Measurements from ENCODE around the gene DTNB.

DTNB gene

GRCh38 chr2:25521126-25521525 is 152.3 kb downstream of the DTNB start:
- H3K4me3 ChIP-seq (ENCODE audit: low read length), result no peak overlapping the region
- TF ChIP-seq ZNF274 (IDR thresholded peaks at IDR 0.05; ENCODE audit: low read depth, low read length), result no peak

- no peak for TF ChIP-seq ZNF274 (IDR thresholded peaks at IDR 0.05; ENCODE audit: low read depth, low read length)
- H3K4me3 ChIP-seq (ENCODE audit: low read length), result no peak overlapping the region
These were observed 155.7 kb downstream of the DTNB start for GRCh38 chr2:25517701-25518100.

DNA sequence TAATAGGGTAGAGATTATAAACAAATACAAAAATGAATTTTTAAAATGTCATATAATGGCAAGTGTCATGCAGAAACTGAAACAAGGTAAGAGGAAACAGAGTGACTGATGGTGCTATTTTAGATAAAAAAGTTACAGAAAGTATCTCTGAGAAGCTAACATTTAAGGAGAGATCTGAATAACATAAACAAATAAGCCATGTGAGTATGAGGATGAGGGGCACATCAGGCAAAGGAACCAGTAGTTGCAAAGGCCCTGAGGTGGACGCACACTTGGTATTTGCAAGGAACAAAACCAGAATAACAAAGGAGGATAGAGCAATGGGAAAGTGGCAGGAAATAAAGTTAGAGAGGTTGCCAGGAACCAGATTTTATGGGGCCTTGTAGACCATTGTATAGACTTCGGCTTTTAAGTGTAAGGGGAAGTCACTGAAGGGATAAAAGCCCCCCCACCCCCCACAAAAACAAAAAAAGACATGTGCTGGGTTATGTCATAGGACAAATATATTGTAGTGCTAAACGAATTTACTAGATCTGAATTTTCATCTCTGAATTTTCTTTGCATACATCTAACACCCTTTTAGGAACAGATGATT is 159.2 kb downstream of the DTNB start:
- H3K4me3 ChIP-seq (ENCODE audit: low read length), result peak overlapping the region; percentile 35; the same call in 1 of the 2 replicates
- TF ChIP-seq ZNF274 (IDR thresholded peaks at IDR 0.05; ENCODE audit: low read depth, low read length), result no peak

- H3K4me3 ChIP-seq (ENCODE audit: low read length), result no peak overlapping the region
- no peak for TF ChIP-seq ZNF274 (IDR thresholded peaks at IDR 0.05; ENCODE audit: low read depth, low read length)
These were observed 160.7 kb downstream of the DTNB start for GRCh38 chr2:25512707-25513106.

GRCh38 chr2:25506226-25506625 is 167.2 kb downstream of the DTNB start:
- no peak for TF ChIP-seq ZNF274 (IDR thresholded peaks at IDR 0.05; ENCODE audit: low read depth, low read length)
- no peak overlapping the region for H3K4me3 ChIP-seq (ENCODE audit: low read length)

GRCh38 chr2:25505622-25506021 is 167.8 kb downstream of the DTNB start:
- no peak for TF ChIP-seq ZNF274 (IDR thresholded peaks at IDR 0.05; ENCODE audit: low read depth, low read length)
- H3K4me3 ChIP-seq (ENCODE audit: low read length), result no peak overlapping the region

DNA sequence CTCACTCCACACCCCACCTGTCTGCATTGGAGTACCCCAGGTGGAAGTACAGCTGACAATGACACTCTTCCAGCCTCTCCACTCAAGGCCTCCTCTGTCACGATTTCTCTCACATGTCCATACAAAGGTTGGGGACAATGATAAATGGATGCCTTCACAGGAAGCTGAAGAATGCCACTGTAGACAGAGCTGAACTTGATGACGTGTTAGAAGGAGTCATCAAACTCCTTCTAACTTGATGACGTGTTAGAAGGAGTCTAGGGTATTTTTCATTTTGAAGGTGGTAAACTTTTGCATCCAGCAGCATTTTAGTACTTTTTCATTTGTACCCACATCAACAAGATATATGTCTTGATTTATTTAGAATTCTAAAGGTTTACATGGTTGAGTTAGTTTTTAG is 168.2 kb downstream of the DTNB start:
- H3K4me3 ChIP-seq (ENCODE audit: low read length), result no peak overlapping the region
- TF ChIP-seq ZNF274 (IDR thresholded peaks at IDR 0.05; ENCODE audit: low read depth, low read length), result no peak

- H3K4me3 ChIP-seq (ENCODE audit: low read length), result no peak overlapping the region
- TF ChIP-seq ZNF274 (IDR thresholded peaks at IDR 0.05; ENCODE audit: low read depth, low read length), result no peak
These were observed 169.1 kb downstream of the DTNB start for GRCh38 chr2:25504266-25504665.

DNA sequence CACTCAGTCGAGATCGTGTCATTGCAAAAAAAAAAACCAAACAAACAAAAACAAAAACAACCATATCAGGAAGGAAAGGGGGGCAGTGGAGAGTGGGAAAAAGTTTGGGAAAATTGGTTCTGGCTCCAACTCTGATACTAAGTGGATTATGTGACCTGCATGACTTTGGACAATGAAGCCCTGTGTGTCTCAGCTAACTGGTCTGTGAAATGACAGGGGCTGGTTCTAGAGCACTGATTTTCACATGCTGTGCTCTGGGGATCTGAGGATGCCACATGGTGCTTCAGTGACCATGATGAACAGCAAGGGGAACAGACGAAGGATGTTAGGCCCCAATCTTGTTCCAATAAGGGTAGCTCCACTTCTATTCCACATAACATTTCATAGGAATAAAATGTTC is 174.2 kb downstream of the DTNB start:
- no peak for TF ChIP-seq ZNF274 (IDR thresholded peaks at IDR 0.05; ENCODE audit: low read depth, low read length)
- H3K4me3 ChIP-seq (ENCODE audit: low read length), result no peak overlapping the region

GRCh38 chr2:25497918-25498407 is 175.4 kb downstream of the DTNB start:
- peak overlapping the region; percentile 42; the same call in 1 of the 2 replicates for H3K4me3 ChIP-seq (ENCODE audit: low read length)

GRCh38 chr2:25497229-25497917 is 176.0 kb downstream of the DTNB start:
- TF ChIP-seq ZNF274 (IDR thresholded peaks at IDR 0.05; ENCODE audit: low read depth, low read length), result no peak
- H3K4me3 ChIP-seq (ENCODE audit: low read length), result peak overlapping the region; percentile 42; the same call in 1 of the 2 replicates

More at GRCh38 chr2:25497918-25498407, 175.4 kb downstream of the DTNB start:
- TF ChIP-seq ZNF274 (IDR thresholded peaks at IDR 0.05; ENCODE audit: low read depth, low read length), result no peak

- TF ChIP-seq ZNF274 (IDR thresholded peaks at IDR 0.05; ENCODE audit: low read depth, low read length), result no peak
These were observed 178.8 kb downstream of the DTNB start for GRCh38 chr2:25494616-25495015.

GRCh38 chr2:25493207-25493606 is 180.2 kb downstream of the DTNB start:
- TF ChIP-seq ZNF274 (IDR thresholded peaks at IDR 0.05; ENCODE audit: low read depth, low read length), result no peak
- H3K4me3 ChIP-seq (ENCODE audit: low read length), result no peak overlapping the region

More at GRCh38 chr2:25494616-25495015, 178.8 kb downstream of the DTNB start:
- no peak overlapping the region for H3K4me3 ChIP-seq (ENCODE audit: low read length)

DNA sequence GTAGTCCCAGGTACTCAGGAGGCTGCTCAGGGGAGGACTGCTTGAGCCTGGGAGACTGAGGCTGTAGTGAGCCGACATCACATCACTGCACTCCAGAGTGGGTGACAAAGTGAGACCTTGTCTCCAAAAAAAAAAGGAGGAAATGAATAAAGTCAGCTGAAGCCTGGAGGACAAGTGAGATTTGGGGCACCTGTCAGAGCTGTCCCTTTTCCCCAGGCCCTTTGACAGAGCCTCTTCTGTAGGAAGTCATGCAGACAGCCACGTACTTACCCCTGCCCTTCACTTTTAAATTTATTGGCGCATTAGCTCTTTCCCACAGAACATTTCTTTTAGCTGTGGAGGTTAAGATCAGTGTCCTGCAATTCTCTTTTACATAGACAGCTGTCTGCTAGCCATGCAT is 180.7 kb downstream of the DTNB start:
- no peak overlapping the region for H3K4me3 ChIP-seq (ENCODE audit: low read length)
- no peak for TF ChIP-seq ZNF274 (IDR thresholded peaks at IDR 0.05; ENCODE audit: low read depth, low read length)

DNA sequence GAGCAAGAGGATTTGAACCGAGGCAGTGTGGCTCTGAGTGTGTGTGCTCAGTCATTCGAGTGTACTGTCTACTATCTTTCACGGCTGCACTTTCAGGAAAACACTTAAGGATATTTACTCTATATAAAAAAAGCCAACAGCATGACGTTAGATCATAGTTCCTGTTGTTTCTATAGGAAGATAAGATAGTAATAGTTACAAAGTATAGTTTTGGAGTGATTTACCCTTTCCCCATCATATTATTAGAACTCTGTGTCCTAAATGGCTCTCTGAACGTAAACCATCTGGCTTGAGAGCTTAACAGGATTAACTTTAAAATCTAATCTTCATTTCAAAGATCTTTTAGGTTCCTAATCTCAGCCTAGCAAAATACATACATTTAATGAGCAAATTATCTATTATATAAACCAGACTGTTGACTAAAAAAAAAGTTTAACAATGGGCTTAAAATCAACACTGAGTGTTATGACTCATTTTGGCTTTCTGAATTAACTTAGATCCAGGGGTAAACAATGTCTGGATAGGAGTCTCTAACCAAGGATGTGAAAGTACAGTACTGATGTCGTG is 181.3 kb downstream of the DTNB start:
- no peak overlapping the region for H3K4me3 ChIP-seq (ENCODE audit: low read length)
- no peak for TF ChIP-seq ZNF274 (IDR thresholded peaks at IDR 0.05; ENCODE audit: low read depth, low read length)
